SK-N-SH treated with all-trans-retinoic acid at 6 μM for 48 hours (cell line): Measurements from ENCODE around the gene B4GALT1.

Source experiments
- ATAC-seq: fragments of 200-7000 bp; cut with Tn5 transposase; 3 replicates; pipeline ENCODE4 v1.9.1; 2020; ENCODE audit warnings: mild to moderate bottlenecking, moderate library complexity
- ARNTL ChIP-seq: fragments of 450-650 bp; formaldehyde crosslinking; IDR thresholded peaks from 2 replicates; pipeline ENCODE4 v1.5.0; 2020; ENCODE audit warnings: low read depth, mild to moderate bottlenecking, moderate library complexity, borderline replicate concordance
- BACH2 ChIP-seq: fragments of 250-450 bp; sonication (Bioruptor Pico); IDR thresholded peaks from 2 replicates; pipeline ENCODE4 v1.9.0; 2021; ENCODE audit warnings: mild to moderate bottlenecking, borderline replicate concordance
- CREB5 ChIP-seq: fragments of 250-450 bp; sonication (Bioruptor Pico); IDR thresholded peaks from 2 replicates; pipeline ENCODE4 v1.5.1; 2020; ENCODE audit warnings: low read depth, mild to moderate bottlenecking, moderate library complexity
- CSDC2 ChIP-seq: fragments of 250-450 bp; sonication (Bioruptor Pico); IDR thresholded peaks from 2 replicates; pipeline ENCODE4 v1.5.0; 2020; ENCODE audit warnings: mild to moderate bottlenecking, moderate library complexity
- CSRNP3 ChIP-seq: fragments of 250-450 bp; sonication (Bioruptor Pico); IDR thresholded peaks from 2 replicates; pipeline ENCODE4 v1.5.1; 2021; ENCODE audit warnings: mild to moderate bottlenecking, moderate library complexity
- OSR1 ChIP-seq: fragments of 250-450 bp; sonication (Bioruptor Pico); IDR thresholded peaks from 2 replicates; pipeline ENCODE4 v1.8.0; 2022; ENCODE audit warnings: moderate library complexity, mild to moderate bottlenecking, inconsistent platforms
- PATZ1 ChIP-seq: fragments of 250-450 bp; sonication (Bioruptor Pico); IDR thresholded peaks from 2 replicates; pipeline ENCODE4 v1.8.0; 2020; ENCODE audit warnings: mild to moderate bottlenecking, moderate library complexity, borderline replicate concordance
- POU6F1 ChIP-seq: fragments of 250-450 bp; sonication (Bioruptor Pico); IDR thresholded peaks from 2 replicates; pipeline ENCODE4 v1.8.0; 2021; ENCODE audit warnings: low read depth, mild to moderate bottlenecking, moderate library complexity, borderline replicate concordance
- PPARA ChIP-seq: fragments of 250-450 bp; sonication (Bioruptor Pico); IDR thresholded peaks from 2 replicates; pipeline ENCODE4 v1.5.0; 2020; ENCODE audit warnings: mild to moderate bottlenecking, borderline replicate concordance
- RARB ChIP-seq: fragments of 250-450 bp; sonication (Bioruptor Pico); IDR thresholded peaks from 2 replicates; pipeline ENCODE4 v1.8.0; 2021; ENCODE audit warnings: mild to moderate bottlenecking, moderate library complexity
- SNAI2 ChIP-seq: fragments of 250-450 bp; sonication (Bioruptor Pico); IDR thresholded peaks from 2 replicates; pipeline ENCODE4 v1.5.0; 2020; ENCODE audit warnings: mild to moderate bottlenecking, moderate library complexity
- TCF4 ChIP-seq: fragments of 250-450 bp; sonication (Bioruptor Pico); IDR thresholded peaks from 2 replicates; pipeline ENCODE4 v1.8.0; 2021; ENCODE audit warnings: mild to moderate bottlenecking, moderate library complexity, borderline replicate concordance
- TOX ChIP-seq: fragments of 250-450 bp; sonication (Bioruptor Pico); IDR thresholded peaks from 2 replicates; pipeline ENCODE4 v1.8.0; 2021; ENCODE audit warnings: mild to moderate bottlenecking, moderate library complexity, borderline replicate concordance
- TSHZ2 ChIP-seq: fragments of 250-450 bp; sonication (Bioruptor Pico); IDR thresholded peaks from 2 replicates; pipeline ENCODE4 v1.5.0; 2020; ENCODE audit warnings: mild to moderate bottlenecking, moderate library complexity
- ZC3H10 ChIP-seq: fragments of 250-450 bp; sonication (Bioruptor Pico); IDR thresholded peaks from 2 replicates; pipeline ENCODE4 v1.5.1; 2021; ENCODE audit warnings: mild to moderate bottlenecking, moderate library complexity
- ZFP3 ChIP-seq: fragments of 250-450 bp; sonication (Bioruptor Pico); IDR thresholded peaks from 2 replicates; pipeline ENCODE4 v1.5.0; 2020; ENCODE audit warnings: mild to moderate bottlenecking, moderate library complexity
- ZFP30 ChIP-seq: fragments of 450-650 bp; formaldehyde crosslinking; IDR thresholded peaks from 2 replicates; pipeline ENCODE4 v1.5.0; 2022; ENCODE audit warnings: mild to moderate bottlenecking, moderate library complexity
- ZNF565 ChIP-seq: fragments of 450-650 bp; formaldehyde crosslinking; conservative IDR thresholded peaks from 2 replicates; pipeline ENCODE4 v1.5.0; 2020; ENCODE audit warnings: low read depth, mild to moderate bottlenecking, moderate library complexity
- ZNF70 ChIP-seq: fragments of 450-650 bp; formaldehyde crosslinking; IDR thresholded peaks from 2 replicates; pipeline ENCODE4 v1.5.0; 2020; ENCODE audit warnings: mild to moderate bottlenecking, moderate library complexity
- ZNF8 ChIP-seq: fragments of 450-650 bp; formaldehyde crosslinking; IDR thresholded peaks from 2 replicates; pipeline ENCODE4 v1.5.0; 2020; ENCODE audit warnings: mild to moderate bottlenecking, moderate library complexity

Gene B4GALT1

GRCh38 chr9:33197279-33198152 is 30.4 kb upstream of the B4GALT1 start (continued):
- no peak for TF ChIP-seq POU6F1
- TF ChIP-seq, all 23 proteins: peak for 0

- no peak for TF ChIP-seq POU6F1
- TF ChIP-seq PATZ1 (CRISPR knock-in tag) = no peak
- no peak for TF ChIP-seq ZNF565
- no peak for TF ChIP-seq TSHZ2 (CRISPR knock-in tag)
- no peak for TF ChIP-seq PPARA
- no peak for TF ChIP-seq ZNF70
- no peak for TF ChIP-seq ARNTL (CRISPR knock-in tag)
- no peak for TF ChIP-seq ZFP30 (CRISPR knock-in tag)
- no peak for TF ChIP-seq OSR1 (CRISPR knock-in tag)
- TF ChIP-seq CREB5 (CRISPR knock-in tag) = no peak
- TF ChIP-seq TOX (CRISPR knock-in tag) = no peak
- TF ChIP-seq ZFP3 (CRISPR knock-in tag) = no peak
- TF ChIP-seq CSRNP3 = no peak
- TF ChIP-seq SNAI2 (CRISPR knock-in tag) = no peak
- TF ChIP-seq ZNF8 (CRISPR knock-in tag) = no peak
- TF ChIP-seq CSDC2 = no peak
- no peak for TF ChIP-seq ZC3H10 (CRISPR knock-in tag)
- TF ChIP-seq BACH2 (CRISPR knock-in tag) = no peak
- no peak for TF ChIP-seq RARB
- TF ChIP-seq, all 23 proteins: peak for 0
- no peak for ATAC-seq
Measured at GRCh38 chr9:33196736-33197135, 29.6 kb upstream of the B4GALT1 start.

GRCh38 chr9:33193818-33194217 is 26.7 kb upstream of the B4GALT1 start:
- ATAC-seq = no peak

More at GRCh38 chr9:33193818-33194217, 26.7 kb upstream of the B4GALT1 start:
- no peak for TF ChIP-seq TCF4 (CRISPR knock-in tag)
